ENCODE results near the gene COL26A1.
A peak's percentile ranks its signal among the peaks of the same experiment; 100 is the strongest.

COL26A1 gene

DNA sequence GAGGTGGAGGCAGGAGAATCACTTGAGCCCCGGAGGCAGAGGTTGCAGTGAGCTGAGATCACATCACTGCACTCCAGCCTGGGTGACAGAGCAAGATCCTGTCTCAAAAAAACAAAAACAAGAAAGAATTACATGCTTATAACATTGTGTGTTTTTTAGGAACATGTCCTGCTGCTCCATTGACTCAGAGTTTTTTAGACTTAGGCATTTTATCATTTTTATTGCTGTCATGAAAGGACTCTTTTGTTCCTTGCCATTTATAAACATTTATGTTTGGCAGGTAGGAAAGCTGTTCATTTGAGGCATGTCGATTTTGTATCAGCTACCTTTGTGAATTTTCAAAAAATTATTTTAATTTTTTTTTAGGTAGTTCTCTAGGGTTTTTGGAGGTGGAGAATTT lies 20.3 kb downstream of the COL26A1 start:
- H3K9me3 ChIP-seq (ENCODE audit: insufficient read depth, low read depth, low read length): peaks cover 3% of the 10 kb centered on the region
- no peak overlapping the region for H2BK5ac ChIP-seq (ENCODE audit: low read depth, low read length, poor library complexity)
- H3K18ac ChIP-seq (ENCODE audit: low read length): no peak overlapping the region
- peaks cover 19 to 22% of the 10 kb centered on the region in 2 experiments for H3K4me1 ChIP-seq (ENCODE audit: control insufficient read depth in 1 of 2, insufficient read depth in 2 of 2, low read length in 2 of 2)
- H4K91ac ChIP-seq (ENCODE audit: low read depth, low read length): no peak overlapping the region
- WGBS (ENCODE audit: extremely low coverage, insufficient coverage, insufficient read length): no CpG with 5 or more reads among the region's 2 CpGs
- no peak overlapping the region for H4K8ac ChIP-seq (ENCODE audit: low read depth, low read length)
- DNase-seq: no peak
- H3K4me2 ChIP-seq (ENCODE audit: low read length): no peak overlapping the region
- H2AFZ ChIP-seq (ENCODE audit: insufficient read depth, low read length, poor library complexity): no peak overlapping the region
- no peak overlapping the region for H2BK12ac ChIP-seq (ENCODE audit: low read length)
- H3K36me3 ChIP-seq (ENCODE audit: control insufficient read depth in 1 of 2, insufficient read depth in 2 of 2, low read length in 2 of 2): peaks cover 0 to 4% of the 10 kb centered on the region in 2 experiments
- H3K9ac ChIP-seq (ENCODE audit: low read length): no peak overlapping the region
- H3K27me3 ChIP-seq (ENCODE audit: insufficient read depth, low read length): no peaks in the 10 kb centered on the region
- H2BK120ac ChIP-seq (ENCODE audit: insufficient read depth, low read length, poor library complexity): no peak overlapping the region
- H2AK5ac ChIP-seq (ENCODE audit: low read length): no peak overlapping the region
- no peak overlapping the region for H3K27ac ChIP-seq (ENCODE audit: low read depth, low read length)
- no peak overlapping the region for H3K23ac ChIP-seq (ENCODE audit: low read length)
- H3K79me1 ChIP-seq (ENCODE audit: low read length): peaks cover 18% of the 10 kb centered on the region
- peaks cover 6% of the 10 kb centered on the region for H3K79me2 ChIP-seq (ENCODE audit: control insufficient read depth, insufficient read depth, low read length, poor library complexity)
- no peak overlapping the region for H3K4ac ChIP-seq (ENCODE audit: low read depth, low read length)
- no peak overlapping the region for H3K14ac ChIP-seq (ENCODE audit: low read length)
- no peak overlapping the region for H4K12ac ChIP-seq (ENCODE audit: low read depth, low read length)
- H3K4me3 ChIP-seq (ENCODE audit: low read depth, low read length): no peak overlapping the region

DNA sequence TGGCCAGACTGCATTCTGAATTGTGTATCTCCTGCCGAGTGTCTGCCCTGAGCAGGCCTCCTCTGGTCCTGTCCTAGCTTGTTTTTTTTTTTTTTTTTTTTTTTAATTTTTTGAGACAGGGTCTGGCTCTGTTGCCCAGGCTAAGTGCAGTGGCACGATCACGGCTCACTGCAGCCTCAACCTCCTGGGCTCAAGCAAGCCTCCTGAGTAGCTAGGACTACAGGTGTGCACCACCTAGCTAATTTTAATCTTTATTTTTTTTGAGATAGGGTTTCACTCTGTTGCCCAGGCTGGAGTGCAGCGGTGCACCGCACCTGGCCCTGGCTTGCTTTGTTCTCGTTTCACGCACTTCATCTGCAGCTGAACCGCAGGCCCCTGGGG lies 23.5 kb downstream of the COL26A1 start:
- Histone ChIP-seq H4K8ac (ENCODE audit: low read depth, low read length) (no peak overlapping the region), H2BK12ac (ENCODE audit: low read length) (no peak overlapping the region), H3K4me1 (ENCODE audit: control insufficient read depth in 1 of 2, insufficient read depth in 2 of 2, low read length in 2 of 2) (peaks cover 12 to 15% of the 10 kb centered on the region in 2 experiments), H3K18ac (ENCODE audit: low read length) (no peak overlapping the region), H3K23ac (ENCODE audit: low read length) (no peak overlapping the region), H3K14ac (ENCODE audit: low read length) (no peak overlapping the region), H3K27me3 (ENCODE audit: insufficient read depth, low read length) (no peaks in the 10 kb centered on the region), H4K12ac (ENCODE audit: low read depth, low read length) (no peak overlapping the region), H3K9ac (ENCODE audit: low read length) (no peak overlapping the region), H4K91ac (ENCODE audit: low read depth, low read length) (no peak overlapping the region), H2BK120ac (ENCODE audit: insufficient read depth, low read length, poor library complexity) (no peak overlapping the region), H3K79me1 (ENCODE audit: low read length) (peaks cover 9% of the 10 kb centered on the region), H3K4me2 (ENCODE audit: low read length) (no peak overlapping the region), H3K9me3 (ENCODE audit: insufficient read depth, low read depth, low read length) (peaks cover 3% of the 10 kb centered on the region), H3K36me3 (ENCODE audit: control insufficient read depth in 1 of 2, insufficient read depth in 2 of 2, low read length in 2 of 2) (peaks cover 0 to 2% of the 10 kb centered on the region in 2 experiments), H2AK5ac (ENCODE audit: low read length) (no peak overlapping the region), H2BK5ac (ENCODE audit: low read depth, low read length, poor library complexity) (no peak overlapping the region), H3K27ac (ENCODE audit: low read depth, low read length) (no peak overlapping the region), H3K79me2 (ENCODE audit: control insufficient read depth, insufficient read depth, low read length, poor library complexity) (peaks cover 3% of the 10 kb centered on the region), H2AFZ (ENCODE audit: insufficient read depth, low read length, poor library complexity) (no peak overlapping the region), H3K4ac (ENCODE audit: low read depth, low read length) (no peak overlapping the region), H3K4me3 (ENCODE audit: low read depth, low read length) (no peak overlapping the region)
- WGBS (ENCODE audit: extremely low coverage, insufficient coverage, insufficient read length): no CpG with 5 or more reads among the region's 8 CpGs
- DNase-seq: no peak

DNA sequence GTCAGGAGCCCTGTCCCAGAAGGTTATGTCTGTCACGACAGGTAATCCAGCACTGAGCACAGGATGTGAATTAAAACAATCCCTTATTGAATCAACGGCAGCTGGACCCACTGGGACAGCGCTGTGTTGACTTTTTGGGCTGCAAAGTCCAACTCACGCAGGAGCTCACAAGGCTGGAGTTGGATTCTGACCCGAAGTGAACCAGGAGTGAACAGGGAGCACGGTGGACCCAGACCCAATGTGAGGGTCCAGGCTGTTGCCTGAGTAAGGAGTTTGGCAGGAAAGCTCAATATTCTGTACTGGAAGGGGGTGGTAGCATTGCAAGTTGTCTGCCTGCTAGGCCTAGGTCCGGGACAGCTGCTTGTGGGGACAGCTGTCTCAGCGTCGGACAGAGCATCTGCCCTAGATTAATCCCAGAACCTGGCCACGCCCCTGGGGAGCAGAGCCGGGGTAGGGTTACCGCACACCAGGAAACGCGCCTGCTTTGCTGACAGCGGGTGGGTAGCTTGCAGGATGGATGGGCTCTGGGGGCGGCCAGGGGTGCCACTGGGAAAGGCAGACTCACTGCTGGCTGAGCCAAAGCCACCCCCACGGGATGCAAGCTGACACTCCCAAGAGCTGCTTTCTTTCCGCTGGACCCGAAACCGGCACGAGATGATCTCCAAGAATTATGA lies 24.0 kb downstream of the COL26A1 start:
- no peak overlapping the region for H3K4me2 ChIP-seq (ENCODE audit: low read length)
- peaks cover 3% of the 10 kb centered on the region for H3K9me3 ChIP-seq (ENCODE audit: insufficient read depth, low read depth, low read length)
- H3K9ac ChIP-seq (ENCODE audit: low read length): no peak overlapping the region
- no peak overlapping the region for H2BK120ac ChIP-seq (ENCODE audit: insufficient read depth, low read length, poor library complexity)
- H2BK12ac ChIP-seq (ENCODE audit: low read length): no peak overlapping the region
- H3K79me2 ChIP-seq (ENCODE audit: control insufficient read depth, insufficient read depth, low read length, poor library complexity): peaks cover 3% of the 10 kb centered on the region
- no peaks in the 10 kb centered on the region for H3K27me3 ChIP-seq (ENCODE audit: insufficient read depth, low read length)
- peaks cover 0 to 2% of the 10 kb centered on the region in 2 experiments for H3K36me3 ChIP-seq (ENCODE audit: control insufficient read depth in 1 of 2, insufficient read depth in 2 of 2, low read length in 2 of 2)
- no peak overlapping the region for H2AFZ ChIP-seq (ENCODE audit: insufficient read depth, low read length, poor library complexity)
- no peak overlapping the region for H3K4me3 ChIP-seq (ENCODE audit: low read depth, low read length)
- H4K8ac ChIP-seq (ENCODE audit: low read depth, low read length): no peak overlapping the region
- WGBS (ENCODE audit: extremely low coverage, insufficient coverage, insufficient read length): no CpG with 5 or more reads among the region's 21 CpGs
- no peak overlapping the region for H3K4ac ChIP-seq (ENCODE audit: low read depth, low read length)
- peaks cover 12 to 17% of the 10 kb centered on the region in 2 experiments for H3K4me1 ChIP-seq (ENCODE audit: control insufficient read depth in 1 of 2, insufficient read depth in 2 of 2, low read length in 2 of 2)
- H2AK5ac ChIP-seq (ENCODE audit: low read length): peak overlapping the region; percentile 13
- no peak overlapping the region for H3K27ac ChIP-seq (ENCODE audit: low read depth, low read length)
- peaks cover 12% of the 10 kb centered on the region for H3K79me1 ChIP-seq (ENCODE audit: low read length)
- H2BK5ac ChIP-seq (ENCODE audit: low read depth, low read length, poor library complexity): no peak overlapping the region
- no peak for DNase-seq
- no peak overlapping the region for H3K14ac ChIP-seq (ENCODE audit: low read length)
- H3K18ac ChIP-seq (ENCODE audit: low read length): no peak overlapping the region
- no peak overlapping the region for H4K12ac ChIP-seq (ENCODE audit: low read depth, low read length)
- H3K23ac ChIP-seq (ENCODE audit: low read length): no peak overlapping the region
- H4K91ac ChIP-seq (ENCODE audit: low read depth, low read length): no peak overlapping the region

DNA sequence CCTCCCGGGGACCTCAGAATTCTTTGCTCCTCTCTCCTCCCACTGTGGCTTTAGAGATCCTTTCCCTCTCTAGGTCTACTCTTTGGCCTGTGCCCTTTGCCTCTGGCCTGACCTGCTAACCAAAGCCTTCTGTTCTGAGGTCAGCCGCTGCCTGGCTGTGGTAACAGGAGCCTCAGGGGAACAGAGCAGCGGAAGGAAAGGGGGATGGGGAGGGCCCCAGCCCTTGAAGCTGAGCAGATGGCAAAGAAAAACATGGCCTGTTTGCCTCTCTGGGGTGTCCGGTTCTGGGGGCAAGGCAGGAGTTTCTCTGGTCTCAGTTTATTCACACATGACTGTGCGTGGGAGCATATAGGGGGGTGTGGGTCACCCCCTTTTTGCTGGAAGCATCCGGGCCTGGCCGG lies 28.2 kb downstream of the COL26A1 start:
- Histone ChIP-seq H3K4ac (ENCODE audit: low read depth, low read length) (no peak overlapping the region), H3K18ac (ENCODE audit: low read length) (no peak overlapping the region), H3K4me2 (ENCODE audit: low read length) (no peak overlapping the region), H3K36me3 (ENCODE audit: control insufficient read depth in 1 of 2, insufficient read depth in 2 of 2, low read length in 2 of 2) (peaks cover 0 to 2% of the 10 kb centered on the region in 2 experiments), H3K9ac (ENCODE audit: low read length) (no peak overlapping the region), H4K12ac (ENCODE audit: low read depth, low read length) (no peak overlapping the region), H3K79me2 (ENCODE audit: control insufficient read depth, insufficient read depth, low read length, poor library complexity) (peaks cover 2% of the 10 kb centered on the region), H3K23ac (ENCODE audit: low read length) (no peak overlapping the region), H2BK5ac (ENCODE audit: low read depth, low read length, poor library complexity) (peak overlapping the region; percentile 38), H3K79me1 (ENCODE audit: low read length) (peaks cover 16% of the 10 kb centered on the region), H3K4me3 (ENCODE audit: low read depth, low read length) (no peak overlapping the region), H2BK120ac (ENCODE audit: insufficient read depth, low read length, poor library complexity) (peak overlapping the region; percentile 46), H4K91ac (ENCODE audit: low read depth, low read length) (no peak overlapping the region), H2AK5ac (ENCODE audit: low read length) (no peak overlapping the region), H4K8ac (ENCODE audit: low read depth, low read length) (no peak overlapping the region), H2BK12ac (ENCODE audit: low read length) (no peak overlapping the region), H2AFZ (ENCODE audit: insufficient read depth, low read length, poor library complexity) (no peak overlapping the region), H3K14ac (ENCODE audit: low read length) (no peak overlapping the region), H3K27ac (ENCODE audit: low read depth, low read length) (peak overlapping the region; percentile 67), H3K27me3 (ENCODE audit: insufficient read depth, low read length) (no peaks in the 10 kb centered on the region), H3K9me3 (ENCODE audit: insufficient read depth, low read depth, low read length) (peaks cover 1% of the 10 kb centered on the region), H3K4me1 (ENCODE audit: control insufficient read depth in 1 of 2, insufficient read depth in 2 of 2, low read length in 2 of 2) (peaks cover 25 to 26% of the 10 kb centered on the region in 2 experiments)
- no peak for DNase-seq
- no CpG with 5 or more reads among the region's 7 CpGs for WGBS (ENCODE audit: extremely low coverage, insufficient coverage, insufficient read length)
